B cell (primary cell): ENCODE data around the gene UHMK1. TPM values are rescaled to one million over a fixed set of nuclear protein-coding genes. Genes with fewer than 3 reads are reported as not detected.
"Not testable (repeated sequence)": the region's sequence is repeated elsewhere in the genome, so short reads cannot be mapped to it uniquely, and the experiment has no call there.

Experiments used
- ATAC-seq: fragments of 200-7000 bp; cut with Tn5 transposase; one replicate; pipeline ENCODE4 v1.10.0; 2021; ENCODE audit warnings: low read depth, mild to moderate bottlenecking, moderate number of reproducible peaks, moderate library complexity
- CTCF ChIA-PET: fragments of 350-600 bp; sonication (Branson Sonifier 250); formaldehyde crosslinking; loops from one replicate; lab custom pipeline; 2021; ENCODE audit warnings: antibody characterized with exemption, inconsistent platforms; lab: Charles Lee
- POLR2A ChIA-PET: fragments of 350-600 bp; sonication (Branson Sonifier 250); formaldehyde crosslinking; loops from one replicate; lab custom pipeline; 2021; ENCODE audit warnings: antibody characterized with exemption; lab: Charles Lee
- DNase-seq: peaks from one replicate; pipeline ENCODE4 v3.0.0; 2013
- H2AFZ ChIP-seq: 2 replicates; pipeline ENCODE4 v1.6.1; 2012; ENCODE audit warnings: mild to moderate bottlenecking, low read depth, low read length; ENCODE audit not compliant: insufficient read depth, poor library complexity, severe bottlenecking
- H3K27ac ChIP-seq, 2 donors: 1 replicate in 1 of 2; 2 replicates in 1 of 2; pipeline ENCODE4 v1.5.1; 2012 to 2013; ENCODE audit warnings: low read length in 2 of 2, mild to moderate bottlenecking in 2 of 2, moderate library complexity in 1 of 2
- H3K27me3 ChIP-seq, 4 experiments: fragments of 200-600 bp in 1 of 4; sonication (generic) in 1 of 4; replicated peaks in 1 of 4; 1 replicate in 2 of 4; 2 replicates in 2 of 4; pipeline versions ENCODE4 v1.6.1 to v1.7.0; 2013 to 2016; ENCODE audit warnings: low read length in 3 of 4, mild to moderate bottlenecking in 2 of 4, mixed read lengths in 1 of 4, moderate library complexity in 1 of 4; ENCODE audit not compliant: insufficient read depth in 4 of 4, control insufficient read depth in 3 of 4; ENCODE audit errors: control extremely low read depth in 1 of 4
- H3K36me3 ChIP-seq, 2 experiments: replicated peaks in 1 of 2; 1 replicate in 1 of 2; 2 replicates in 1 of 2; pipeline versions ENCODE4 v1.6.1 to v1.7.1; 2013; ENCODE audit warnings: low read length in 1 of 2; ENCODE audit not compliant: insufficient read depth in 2 of 2, control insufficient read depth in 1 of 2; ENCODE audit errors: control extremely low read depth in 1 of 2, extremely low read depth in 1 of 2
- H3K4me1 ChIP-seq, 2 donors: fragments of 200-600 bp in 1 of 2; sonication (generic) in 1 of 2; 1 replicate in 1 of 2; 2 replicates in 1 of 2; pipeline versions ENCODE4 v1.5.1 to v1.6.1; 2013 to 2017; ENCODE audit warnings: low read length in 2 of 2; ENCODE audit not compliant: control insufficient read depth in 2 of 2, insufficient read depth in 2 of 2
- H3K4me2 ChIP-seq: replicated peaks from 2 replicates; pipeline ENCODE3; 2012; ENCODE audit warnings: mild to moderate bottlenecking, low read depth, low read length; ENCODE audit not compliant: poor library complexity, severe bottlenecking
- H3K4me3 ChIP-seq, 5 experiments: fragments of 200-600 bp in 1 of 5; sonication (generic) in 1 of 5; 1 replicate in 3 of 5; 2 replicates in 2 of 5; pipeline versions ENCODE4 v1.5.1 to v1.7.0; 2011 to 2016; ENCODE audit warnings: low read length in 4 of 5, mild to moderate bottlenecking in 4 of 5, low read depth in 2 of 5, control low read depth in 1 of 5, moderate library complexity in 1 of 5; ENCODE audit not compliant: insufficient read depth in 1 of 5; ENCODE audit errors: control extremely low read depth in 1 of 5, extremely low read depth in 1 of 5
- H3K79me2 ChIP-seq: fragments of 200-600 bp; sonication (generic); one replicate; pipeline ENCODE4 v1.6.0; 2016; ENCODE audit warnings: low read length; ENCODE audit not compliant: control insufficient read depth, insufficient read depth
- H3K9ac ChIP-seq: fragments of 200-600 bp; sonication (generic); 2 replicates; pipeline ENCODE4 v1.6.1; 2017; ENCODE audit warnings: mild to moderate bottlenecking, low read length, moderate library complexity
- H3K9me3 ChIP-seq, 3 donors: one replicate each; pipeline versions ENCODE4 v1.6.1 to v1.7.1; 2013; ENCODE audit warnings: low read length in 2 of 3; ENCODE audit not compliant: control insufficient read depth in 2 of 3, insufficient read depth in 1 of 3; ENCODE audit errors: control extremely low read depth in 1 of 3
- H4K20me1 ChIP-seq: 2 replicates; pipeline ENCODE4 v1.6.0; 2012; ENCODE audit warnings: mild to moderate bottlenecking, low read length; ENCODE audit not compliant: insufficient read depth, control insufficient read depth, poor library complexity, severe bottlenecking
- H3K27ac Mint-ChIP-seq: one replicate; pipeline ENCODE4 v1.8.0; 2021; ENCODE audit warnings: mixed read lengths
- H3K27me3 Mint-ChIP-seq: one replicate; pipeline ENCODE4 v1.8.0; 2021; ENCODE audit warnings: mixed read lengths
- H3K4me1 Mint-ChIP-seq: one replicate; pipeline ENCODE4 v1.8.0; 2021; ENCODE audit warnings: mixed read lengths
- H3K4me3 Mint-ChIP-seq: one replicate; pipeline ENCODE4 v1.8.0; 2021; ENCODE audit warnings: mixed read lengths
- H3K9me3 Mint-ChIP-seq: one replicate; pipeline ENCODE4 v1.8.0; 2022; ENCODE audit warnings: mixed read lengths; ENCODE audit not compliant: insufficient read depth
- EZH2 ChIP-seq: IDR thresholded peaks from 2 replicates; pipeline ENCODE4 v1.6.1; 2012; ENCODE audit warnings: borderline replicate concordance, low read depth, mild to moderate bottlenecking, moderate library complexity, low read length; ENCODE audit not compliant: insufficient read depth, poor library complexity, severe bottlenecking
- WGBS: methylation state at CpG from one replicate; pipeline ENCODE4 v1.1.5; 2013; ENCODE audit warnings: missing lambda C conversion rate; ENCODE audit not compliant: insufficient coverage; 5-methylcytosine and 5-hydroxymethylcytosine counted together
- intact Hi-C: fragments of 100-400 bp; cut with micrococcal nuclease; formaldehyde crosslinking; loops from one replicate; pipeline ENCODE4 v1.10.0; 2022
- polyA plus RNA-seq: library from polyadenylated mRNA; depleted of rRNA; stranded (reverse); fragments of >200 nt; gene quantifications from 2 replicates; pipeline ENCODE4 v1.2.3, GENCODE V29; 2012
- total RNA-seq, 2 donors: library from RNA; stranded (reverse); fragments of 120-200 nt in 1 of 2; gene quantifications; 1 replicate in 1 of 2; 2 replicates in 1 of 2; pipeline versions ENCODE4 v1.2.3 to v1.2.4, GENCODE V29; 2013 to 2022
- TF ChIP-seq, protein P1 (sequence below): fragments of 200-600 bp; IDR thresholded peaks from one replicate; pipeline ENCODE4 v1.8.0; 2022; ENCODE audit warnings: antibody characterized with exemption, mild to moderate bottlenecking

The UHMK1 gene
- total and polyA plus RNA-seq, 2 donors (not counting 1 experiment from before 2014, with no cell fraction given), result 8.4 to 69.2 TPM

DNA sequence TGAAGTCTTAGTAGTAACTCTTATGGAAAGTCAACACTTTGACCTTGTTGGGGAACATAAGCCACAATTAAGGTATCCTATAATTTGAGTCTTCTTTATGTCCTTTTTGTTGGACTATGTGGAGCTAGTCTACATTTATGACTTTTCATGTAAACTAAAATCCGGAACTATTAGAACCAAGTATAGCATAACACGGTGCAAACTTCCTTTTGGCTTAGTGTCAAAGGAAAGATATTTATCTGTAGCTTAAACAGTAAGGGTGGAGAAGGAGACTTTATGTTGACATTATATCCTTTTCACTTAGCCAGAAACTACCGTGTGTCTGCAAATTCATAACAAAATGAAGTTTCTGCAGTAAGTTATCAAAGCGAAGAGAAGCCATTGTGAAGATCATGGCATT lies 71.2 kb downstream of the UHMK1 start:
- Histone ChIP-seq H3K9me3 (no peaks in the 10 kb centered on the region), H3K36me3 (peaks cover 0 to 1% of the 10 kb centered on the region in 2 experiments), H3K4me2 (no peak overlapping the region), H3K27ac (no peak overlapping the region), H3K4me1 (no peaks in the 10 kb centered on the region), H3K27me3 (no peaks in the 10 kb centered on the region), H3K9ac (no peak overlapping the region), H2AFZ (no peak overlapping the region), H3K79me2 (no peaks in the 10 kb centered on the region), H4K20me1 (no peaks in the 10 kb centered on the region), H3K4me3 (no peak overlapping the region)
- intact Hi-C loops, result loop anchor here (10.0 kb wide), 1 partner anchor 226 kb away; the partner anchor contains the start of gene HSD17B7
- H3K9me3 Mint-ChIP-seq, result no peaks in the 10 kb centered on the region
- ATAC-seq, result no peak
- WGBS, result no CpG with 5 or more reads among the region's 4 CpGs
- no peak overlapping the region for H3K4me3 Mint-ChIP-seq
- no peaks in the 10 kb centered on the region for H3K27me3 Mint-ChIP-seq
- no peak overlapping the region for H3K27ac Mint-ChIP-seq
- POLR2A ChIA-PET, result no interaction called here
- CTCF ChIA-PET, result no interaction called here
- peaks cover 6% of the 10 kb centered on the region for H3K4me1 Mint-ChIP-seq
- DNase-seq, result no peak
- TF ChIP-seq, protein P1, sequence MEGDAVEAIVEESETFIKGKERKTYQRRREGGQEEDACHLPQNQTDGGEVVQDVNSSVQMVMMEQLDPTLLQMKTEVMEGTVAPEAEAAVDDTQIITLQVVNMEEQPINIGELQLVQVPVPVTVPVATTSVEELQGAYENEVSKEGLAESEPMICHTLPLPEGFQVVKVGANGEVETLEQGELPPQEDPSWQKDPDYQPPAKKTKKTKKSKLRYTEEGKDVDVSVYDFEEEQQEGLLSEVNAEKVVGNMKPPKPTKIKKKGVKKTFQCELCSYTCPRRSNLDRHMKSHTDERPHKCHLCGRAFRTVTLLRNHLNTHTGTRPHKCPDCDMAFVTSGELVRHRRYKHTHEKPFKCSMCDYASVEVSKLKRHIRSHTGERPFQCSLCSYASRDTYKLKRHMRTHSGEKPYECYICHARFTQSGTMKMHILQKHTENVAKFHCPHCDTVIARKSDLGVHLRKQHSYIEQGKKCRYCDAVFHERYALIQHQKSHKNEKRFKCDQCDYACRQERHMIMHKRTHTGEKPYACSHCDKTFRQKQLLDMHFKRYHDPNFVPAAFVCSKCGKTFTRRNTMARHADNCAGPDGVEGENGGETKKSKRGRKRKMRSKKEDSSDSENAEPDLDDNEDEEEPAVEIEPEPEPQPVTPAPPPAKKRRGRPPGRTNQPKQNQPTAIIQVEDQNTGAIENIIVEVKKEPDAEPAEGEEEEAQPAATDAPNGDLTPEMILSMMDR, result no peak
- no peak for TF ChIP-seq EZH2

DNA sequence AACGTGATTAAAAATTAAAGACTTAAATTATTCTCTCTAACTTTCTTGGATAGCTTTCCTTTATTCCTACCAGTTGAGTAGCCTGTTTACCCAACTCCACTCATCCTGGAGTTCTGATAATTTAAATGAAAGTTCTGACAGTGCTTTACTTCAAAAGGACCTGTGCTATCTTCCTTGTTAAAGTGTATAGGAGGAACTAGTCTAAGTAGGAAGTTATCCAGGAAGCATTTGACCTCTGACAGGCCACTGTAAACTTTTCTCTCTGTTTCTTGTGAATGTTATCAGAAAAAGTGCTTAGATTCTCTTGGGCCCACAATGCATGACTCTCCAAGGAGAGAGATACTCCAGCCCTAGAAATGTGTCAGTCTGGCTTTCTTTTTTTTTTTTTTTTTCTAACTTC lies 73.1 kb downstream of the UHMK1 start:
- Histone ChIP-seq H3K4me2 (no peak overlapping the region), H3K9ac (no peak overlapping the region), H4K20me1 (no peaks in the 10 kb centered on the region), H3K4me3 (no peak overlapping the region), H3K79me2 (no peaks in the 10 kb centered on the region), H2AFZ (no peak overlapping the region), H3K9me3 (no peaks in the 10 kb centered on the region), H3K4me1 (no peaks in the 10 kb centered on the region), H3K27me3 (no peaks in the 10 kb centered on the region), H3K36me3 (peaks cover 0 to 1% of the 10 kb centered on the region in 2 experiments), H3K27ac (no peak overlapping the region)
- no peaks in the 10 kb centered on the region for H3K27me3 Mint-ChIP-seq
- TF ChIP-seq, protein P1, result no peak
- TF ChIP-seq EZH2, result no peak
- no CpG with 5 or more reads among the region's 1 CpG for WGBS
- no peak for ATAC-seq
- H3K27ac Mint-ChIP-seq, result no peak overlapping the region
- H3K9me3 Mint-ChIP-seq, result no peaks in the 10 kb centered on the region
- intact Hi-C loops, result no loop called here
- CTCF ChIA-PET, result no interaction called here
- POLR2A ChIA-PET, result no interaction called here
- no peak for DNase-seq
- no peaks in the 10 kb centered on the region for H3K4me1 Mint-ChIP-seq
- no peak overlapping the region for H3K4me3 Mint-ChIP-seq

DNA sequence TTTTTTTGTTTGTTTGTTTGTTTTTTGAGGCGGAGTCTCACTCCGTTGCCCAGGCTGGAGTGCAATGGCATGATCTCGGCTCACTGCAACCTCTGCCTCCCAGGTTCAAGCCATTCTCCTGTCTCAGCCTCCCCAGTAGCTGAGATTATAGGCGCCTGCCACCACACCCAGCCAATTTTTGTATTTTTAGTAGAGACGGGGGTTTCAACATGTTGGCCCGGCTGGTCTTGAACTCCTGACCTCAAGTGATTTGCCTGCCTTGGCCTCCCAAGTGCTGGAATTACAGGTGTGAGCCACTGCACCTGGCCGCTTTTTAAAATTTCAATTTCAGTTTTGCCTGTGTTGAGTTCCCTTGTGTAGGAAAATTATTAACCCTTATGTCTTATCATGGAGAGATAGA lies 73.5 kb downstream of the UHMK1 start:
- H3K27me3 Mint-ChIP-seq, CTCF ChIA-PET, H3K9me3 ChIP-seq, H3K4me1 Mint-ChIP-seq, H3K4me3 Mint-ChIP-seq, H3K27ac Mint-ChIP-seq, H3K4me2 ChIP-seq, H3K9ac ChIP-seq, DNase-seq, H2AFZ ChIP-seq, H3K36me3 ChIP-seq, H4K20me1 ChIP-seq, H3K4me1 ChIP-seq, H3K4me3 ChIP-seq, H3K27ac ChIP-seq, POLR2A ChIA-PET, H3K9me3 Mint-ChIP-seq, intact Hi-C loops, H3K27me3 ChIP-seq, ATAC-seq, H3K79me2 ChIP-seq: not testable (repeated sequence)
- 98% methylated on average over 4 of the region's 7 CpGs for WGBS
